22Rv1 (cell line): Measurements from ENCODE around the gene ENDOV.

ENCODE experiments used
- ZFX ChIP-seq: fragments of 450-650 bp; IDR thresholded peaks from 2 replicates; pipeline ENCODE4 v1.6.1; 2017; ENCODE audit warnings: antibody characterized with exemption, borderline replicate concordance
- TF ChIP-seq, protein P1 (sequence below): fragments of 450-650 bp; IDR thresholded peaks from 2 replicates; pipeline ENCODE4 v1.5.1; 2017; ENCODE audit warnings: mild to moderate bottlenecking

- TF ChIP-seq, protein P1, sequence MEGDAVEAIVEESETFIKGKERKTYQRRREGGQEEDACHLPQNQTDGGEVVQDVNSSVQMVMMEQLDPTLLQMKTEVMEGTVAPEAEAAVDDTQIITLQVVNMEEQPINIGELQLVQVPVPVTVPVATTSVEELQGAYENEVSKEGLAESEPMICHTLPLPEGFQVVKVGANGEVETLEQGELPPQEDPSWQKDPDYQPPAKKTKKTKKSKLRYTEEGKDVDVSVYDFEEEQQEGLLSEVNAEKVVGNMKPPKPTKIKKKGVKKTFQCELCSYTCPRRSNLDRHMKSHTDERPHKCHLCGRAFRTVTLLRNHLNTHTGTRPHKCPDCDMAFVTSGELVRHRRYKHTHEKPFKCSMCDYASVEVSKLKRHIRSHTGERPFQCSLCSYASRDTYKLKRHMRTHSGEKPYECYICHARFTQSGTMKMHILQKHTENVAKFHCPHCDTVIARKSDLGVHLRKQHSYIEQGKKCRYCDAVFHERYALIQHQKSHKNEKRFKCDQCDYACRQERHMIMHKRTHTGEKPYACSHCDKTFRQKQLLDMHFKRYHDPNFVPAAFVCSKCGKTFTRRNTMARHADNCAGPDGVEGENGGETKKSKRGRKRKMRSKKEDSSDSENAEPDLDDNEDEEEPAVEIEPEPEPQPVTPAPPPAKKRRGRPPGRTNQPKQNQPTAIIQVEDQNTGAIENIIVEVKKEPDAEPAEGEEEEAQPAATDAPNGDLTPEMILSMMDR: no peak
- TF ChIP-seq ZFX: no peak
These were observed 11.0 kb downstream of the ENDOV start for GRCh38 chr17:80425835-80426426.
